SK-N-SH (cell line): Measurements from ENCODE around the gene ZIC5.

ENCODE experiments used
- CHD2 ChIP-seq: fragments of 150-350 bp; IDR thresholded peaks from 2 replicates; pipeline ENCODE4 v1.6.1; 2018; ENCODE audit warnings: low read length; ENCODE audit not compliant: partially characterized antibody
- EP300 ChIP-seq, 2 experiments: IDR thresholded peaks; 2 replicates each; pipeline versions ENCODE4 v1.4.0 to v1.6.1; 2012; ENCODE audit warnings: borderline replicate concordance in 1 of 2, low read depth in 1 of 2, low read length in 1 of 2
- GABPA ChIP-seq: IDR thresholded peaks from 2 replicates; pipeline ENCODE4 v1.4.0; 2012; ENCODE audit warnings: low read depth, mild to moderate bottlenecking
- NRF1 ChIP-seq: IDR thresholded peaks from 2 replicates; pipeline ENCODE4 v1.6.1; 2012; ENCODE audit warnings: low read depth, mild to moderate bottlenecking, low read length
- SIN3A ChIP-seq: IDR thresholded peaks from 2 replicates; pipeline ENCODE4 v1.6.1; 2012; ENCODE audit warnings: low read depth, mild to moderate bottlenecking, low read length, moderate library complexity, borderline replicate concordance
- TAF1 ChIP-seq: IDR thresholded peaks from 2 replicates; pipeline ENCODE4 v1.6.1; 2012; ENCODE audit warnings: low read depth, mild to moderate bottlenecking, low read length, moderate library complexity, borderline replicate concordance
- YY1 ChIP-seq: IDR thresholded peaks from 2 replicates; pipeline ENCODE4 v1.4.0; 2012; ENCODE audit warnings: low read depth, mild to moderate bottlenecking
- TF ChIP-seq, protein P1 (sequence below): fragments of 200-600 bp; sonication (generic); IDR thresholded peaks from 2 replicates; pipeline ENCODE4 v1.6.1; 2017; ENCODE audit warnings: antibody characterized with exemption, mild to moderate bottlenecking, moderate library complexity

DNA sequence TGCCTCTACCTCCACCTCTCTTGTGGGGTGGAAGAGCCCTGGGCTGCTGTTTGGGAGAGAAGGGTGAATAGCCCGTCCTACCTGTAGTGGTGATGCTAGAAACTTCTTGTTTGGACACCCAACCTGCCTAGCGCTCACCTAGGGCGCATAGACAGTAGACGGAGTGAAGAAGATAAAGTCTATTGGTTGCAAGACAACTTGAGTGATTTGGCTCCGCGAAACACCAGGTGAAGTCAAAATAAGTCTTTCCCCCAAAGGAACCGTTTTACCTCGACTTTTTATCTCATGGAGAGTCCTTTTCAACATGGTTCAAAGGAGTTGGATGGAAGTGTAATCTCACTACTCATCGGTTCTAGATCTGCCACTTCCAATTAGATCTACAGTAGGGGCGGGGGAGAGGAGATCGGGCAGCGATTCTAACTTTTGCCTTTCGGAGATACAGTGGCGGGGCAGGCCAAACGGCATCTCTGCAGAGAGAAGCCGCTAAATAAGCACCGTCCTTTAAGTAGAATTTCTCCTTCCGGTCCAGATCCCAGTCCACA is 694 bp upstream of the ZIC5 start:
- TF ChIP-seq TAF1 = no peak
- no peak for TF ChIP-seq SIN3A
- no peak for TF ChIP-seq CHD2
- TF ChIP-seq, protein P1, sequence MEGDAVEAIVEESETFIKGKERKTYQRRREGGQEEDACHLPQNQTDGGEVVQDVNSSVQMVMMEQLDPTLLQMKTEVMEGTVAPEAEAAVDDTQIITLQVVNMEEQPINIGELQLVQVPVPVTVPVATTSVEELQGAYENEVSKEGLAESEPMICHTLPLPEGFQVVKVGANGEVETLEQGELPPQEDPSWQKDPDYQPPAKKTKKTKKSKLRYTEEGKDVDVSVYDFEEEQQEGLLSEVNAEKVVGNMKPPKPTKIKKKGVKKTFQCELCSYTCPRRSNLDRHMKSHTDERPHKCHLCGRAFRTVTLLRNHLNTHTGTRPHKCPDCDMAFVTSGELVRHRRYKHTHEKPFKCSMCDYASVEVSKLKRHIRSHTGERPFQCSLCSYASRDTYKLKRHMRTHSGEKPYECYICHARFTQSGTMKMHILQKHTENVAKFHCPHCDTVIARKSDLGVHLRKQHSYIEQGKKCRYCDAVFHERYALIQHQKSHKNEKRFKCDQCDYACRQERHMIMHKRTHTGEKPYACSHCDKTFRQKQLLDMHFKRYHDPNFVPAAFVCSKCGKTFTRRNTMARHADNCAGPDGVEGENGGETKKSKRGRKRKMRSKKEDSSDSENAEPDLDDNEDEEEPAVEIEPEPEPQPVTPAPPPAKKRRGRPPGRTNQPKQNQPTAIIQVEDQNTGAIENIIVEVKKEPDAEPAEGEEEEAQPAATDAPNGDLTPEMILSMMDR = no peak
- no peak for TF ChIP-seq GABPA
- TF ChIP-seq EP300 (IDR thresholded peaks at IDR 0.05; ENCODE audit: borderline replicate concordance in 1 of 2, low read depth in 1 of 2, low read length in 1 of 2) = no peak
- TF ChIP-seq NRF1 = no peak
- no peak for TF ChIP-seq YY1
